IMR-90 (cell line): ENCODE measurements around the gene WHRN.

Source experiments
- BHLHE40 ChIP-seq: fragments of 150-350 bp; IDR thresholded peaks from 2 replicates; pipeline ENCODE4 v1.6.1; 2016; ENCODE audit warnings: mild to moderate bottlenecking, low read depth, low read length
- CEBPB ChIP-seq: IDR thresholded peaks from 2 replicates; pipeline ENCODE4 v1.6.1; 2012; ENCODE audit warnings: low read depth, low read length, improper control_type of control experiment
- CHD1 ChIP-seq: IDR thresholded peaks from 2 replicates; pipeline ENCODE4 v1.6.1; 2012; ENCODE audit warnings: low read depth, low read length, improper control_type of control experiment
- FOS ChIP-seq: fragments of 150-350 bp; IDR thresholded peaks from 2 replicates; pipeline ENCODE4 v1.6.1; 2016; ENCODE audit warnings: low read depth, low read length
- MAFK ChIP-seq: IDR thresholded peaks from 2 replicates; pipeline ENCODE4 v1.6.1; 2012; ENCODE audit warnings: low read depth, low read length, improper control_type of control experiment
- MAZ ChIP-seq: IDR thresholded peaks from 2 replicates; pipeline ENCODE4 v1.6.1; 2012; ENCODE audit warnings: low read depth, mild to moderate bottlenecking, low read length, improper control_type of control experiment, moderate library complexity, borderline replicate concordance
- MXI1 ChIP-seq: IDR thresholded peaks from 2 replicates; pipeline ENCODE4 v1.6.1; 2012; ENCODE audit warnings: low read depth, mild to moderate bottlenecking, low read length, moderate library complexity, borderline replicate concordance
- POLR2A ChIP-seq: IDR thresholded peaks from 2 replicates; pipeline ENCODE4 v1.6.1; 2012; ENCODE audit warnings: mild to moderate bottlenecking, low read depth, low read length
- RAD21 ChIP-seq: IDR thresholded peaks from 2 replicates; pipeline ENCODE4 v1.6.1; 2012; ENCODE audit warnings: low read length, improper control_type of control experiment
- RCOR1 ChIP-seq: IDR thresholded peaks from 2 replicates; pipeline ENCODE4 v1.6.1; 2012; ENCODE audit warnings: mild to moderate bottlenecking, low read length, improper control_type of control experiment; ENCODE audit not compliant: insufficient replicate concordance
- SMC3 ChIP-seq: fragments of 150-350 bp; IDR thresholded peaks from 2 replicates; pipeline ENCODE4 v1.6.1; 2016; ENCODE audit warnings: low read depth, mild to moderate bottlenecking, antibody characterized with exemption, low read length, moderate library complexity
- USF2 ChIP-seq: fragments of 150-350 bp; IDR thresholded peaks from 2 replicates; pipeline ENCODE4 v1.6.1; 2017; ENCODE audit warnings: mild to moderate bottlenecking, antibody characterized with exemption, low read length, low read depth
- TF ChIP-seq, protein P1 (sequence below): conservative IDR thresholded peaks from 2 replicates; pipeline ENCODE4 v1.5.1; 2012; ENCODE audit warnings: mild to moderate bottlenecking, low read depth, low read length, improper control_type of control experiment
- TF ChIP-seq, protein P2 (sequence below): fragments of 150-350 bp; IDR thresholded peaks from 2 replicates; pipeline ENCODE4 v1.6.1; 2016; ENCODE audit warnings: low read depth, mild to moderate bottlenecking, low read length, moderate library complexity, borderline replicate concordance

DNA sequence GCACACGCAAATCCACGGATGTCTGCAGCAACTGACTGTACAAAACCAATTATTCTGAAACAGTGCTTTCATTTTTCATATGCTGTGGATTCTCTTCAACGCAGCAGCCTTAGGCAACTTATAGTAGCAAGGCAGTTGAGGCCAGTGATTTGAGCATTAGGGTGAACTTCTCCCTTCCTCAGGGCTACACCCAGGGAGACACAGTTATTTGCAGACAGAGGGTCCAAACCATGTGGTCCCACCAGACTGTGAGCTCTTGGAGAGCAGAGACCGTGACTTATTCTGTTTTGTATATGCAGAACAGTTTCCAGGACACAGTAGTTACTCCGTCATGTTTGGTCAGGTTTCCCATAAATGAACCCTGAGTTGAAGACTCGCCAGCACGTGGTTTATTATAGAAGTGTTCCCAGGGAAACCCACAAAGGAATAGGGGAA, 19.0 kb upstream of the WHRN start:
- TF ChIP-seq POLR2A (no peak), MAFK (no peak), CHD1 (no peak), MXI1 (no peak), BHLHE40 (no peak), RCOR1 (no peak), SMC3 (no peak), RAD21 (no peak), CEBPB (no peak), USF2 (no peak), FOS (no peak), MAZ (no peak)
- TF ChIP-seq, protein P1, sequence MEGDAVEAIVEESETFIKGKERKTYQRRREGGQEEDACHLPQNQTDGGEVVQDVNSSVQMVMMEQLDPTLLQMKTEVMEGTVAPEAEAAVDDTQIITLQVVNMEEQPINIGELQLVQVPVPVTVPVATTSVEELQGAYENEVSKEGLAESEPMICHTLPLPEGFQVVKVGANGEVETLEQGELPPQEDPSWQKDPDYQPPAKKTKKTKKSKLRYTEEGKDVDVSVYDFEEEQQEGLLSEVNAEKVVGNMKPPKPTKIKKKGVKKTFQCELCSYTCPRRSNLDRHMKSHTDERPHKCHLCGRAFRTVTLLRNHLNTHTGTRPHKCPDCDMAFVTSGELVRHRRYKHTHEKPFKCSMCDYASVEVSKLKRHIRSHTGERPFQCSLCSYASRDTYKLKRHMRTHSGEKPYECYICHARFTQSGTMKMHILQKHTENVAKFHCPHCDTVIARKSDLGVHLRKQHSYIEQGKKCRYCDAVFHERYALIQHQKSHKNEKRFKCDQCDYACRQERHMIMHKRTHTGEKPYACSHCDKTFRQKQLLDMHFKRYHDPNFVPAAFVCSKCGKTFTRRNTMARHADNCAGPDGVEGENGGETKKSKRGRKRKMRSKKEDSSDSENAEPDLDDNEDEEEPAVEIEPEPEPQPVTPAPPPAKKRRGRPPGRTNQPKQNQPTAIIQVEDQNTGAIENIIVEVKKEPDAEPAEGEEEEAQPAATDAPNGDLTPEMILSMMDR: no peak
- TF ChIP-seq, protein P2, sequence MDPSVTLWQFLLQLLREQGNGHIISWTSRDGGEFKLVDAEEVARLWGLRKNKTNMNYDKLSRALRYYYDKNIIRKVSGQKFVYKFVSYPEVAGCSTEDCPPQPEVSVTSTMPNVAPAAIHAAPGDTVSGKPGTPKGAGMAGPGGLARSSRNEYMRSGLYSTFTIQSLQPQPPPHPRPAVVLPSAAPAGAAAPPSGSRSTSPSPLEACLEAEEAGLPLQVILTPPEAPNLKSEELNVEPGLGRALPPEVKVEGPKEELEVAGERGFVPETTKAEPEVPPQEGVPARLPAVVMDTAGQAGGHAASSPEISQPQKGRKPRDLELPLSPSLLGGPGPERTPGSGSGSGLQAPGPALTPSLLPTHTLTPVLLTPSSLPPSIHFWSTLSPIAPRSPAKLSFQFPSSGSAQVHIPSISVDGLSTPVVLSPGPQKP: no peak
